ENCODE data around the gene RPL31.

Gene RPL31

DNA sequence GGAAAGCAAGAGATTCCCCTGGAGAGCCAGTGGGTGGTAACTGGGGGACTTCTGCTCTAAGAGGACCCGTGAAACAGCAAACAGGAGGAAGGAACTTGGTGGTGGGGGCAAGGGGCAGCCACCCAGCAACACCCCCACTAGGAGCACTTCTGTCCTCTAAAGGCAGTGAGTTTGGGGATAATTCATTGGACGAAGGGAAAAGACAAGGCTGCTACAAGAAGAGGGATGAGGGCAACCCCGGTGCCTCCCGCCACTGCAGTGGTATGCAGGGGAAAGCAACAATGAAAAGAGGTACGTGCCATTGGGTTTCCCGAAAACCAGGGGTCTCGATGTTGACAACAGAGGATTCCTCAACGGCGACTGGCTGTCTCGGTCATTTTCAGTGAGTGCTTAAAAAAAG lies 9.1 kb downstream of the RPL31 start:
- DNase-seq (ENCODE audit: low read depth, low spot score) = no peak
- ChIA-PET POLR2A (interaction anchor here (1.8 kb wide), 1 partner anchor 8 kb away, joined by 6 read pairs; no protein-coding TSS in a partner anchor), CTCF (interaction anchor here (1.4 to 10.7 kb wide), 5 partner anchors 11 to 407 kb away, joined by 3 to 137 read pairs (median 7); no protein-coding TSS in a partner anchor)
- TF ChIP-seq, protein P1, sequence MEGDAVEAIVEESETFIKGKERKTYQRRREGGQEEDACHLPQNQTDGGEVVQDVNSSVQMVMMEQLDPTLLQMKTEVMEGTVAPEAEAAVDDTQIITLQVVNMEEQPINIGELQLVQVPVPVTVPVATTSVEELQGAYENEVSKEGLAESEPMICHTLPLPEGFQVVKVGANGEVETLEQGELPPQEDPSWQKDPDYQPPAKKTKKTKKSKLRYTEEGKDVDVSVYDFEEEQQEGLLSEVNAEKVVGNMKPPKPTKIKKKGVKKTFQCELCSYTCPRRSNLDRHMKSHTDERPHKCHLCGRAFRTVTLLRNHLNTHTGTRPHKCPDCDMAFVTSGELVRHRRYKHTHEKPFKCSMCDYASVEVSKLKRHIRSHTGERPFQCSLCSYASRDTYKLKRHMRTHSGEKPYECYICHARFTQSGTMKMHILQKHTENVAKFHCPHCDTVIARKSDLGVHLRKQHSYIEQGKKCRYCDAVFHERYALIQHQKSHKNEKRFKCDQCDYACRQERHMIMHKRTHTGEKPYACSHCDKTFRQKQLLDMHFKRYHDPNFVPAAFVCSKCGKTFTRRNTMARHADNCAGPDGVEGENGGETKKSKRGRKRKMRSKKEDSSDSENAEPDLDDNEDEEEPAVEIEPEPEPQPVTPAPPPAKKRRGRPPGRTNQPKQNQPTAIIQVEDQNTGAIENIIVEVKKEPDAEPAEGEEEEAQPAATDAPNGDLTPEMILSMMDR (IDR thresholded peaks at IDR 0.05; ENCODE audit: insufficient read depth, low read length, missing control alignments) = no peak
- H3K4me3 ChIP-seq (ENCODE audit: low read depth, low read length) = no peak overlapping the region

DNA sequence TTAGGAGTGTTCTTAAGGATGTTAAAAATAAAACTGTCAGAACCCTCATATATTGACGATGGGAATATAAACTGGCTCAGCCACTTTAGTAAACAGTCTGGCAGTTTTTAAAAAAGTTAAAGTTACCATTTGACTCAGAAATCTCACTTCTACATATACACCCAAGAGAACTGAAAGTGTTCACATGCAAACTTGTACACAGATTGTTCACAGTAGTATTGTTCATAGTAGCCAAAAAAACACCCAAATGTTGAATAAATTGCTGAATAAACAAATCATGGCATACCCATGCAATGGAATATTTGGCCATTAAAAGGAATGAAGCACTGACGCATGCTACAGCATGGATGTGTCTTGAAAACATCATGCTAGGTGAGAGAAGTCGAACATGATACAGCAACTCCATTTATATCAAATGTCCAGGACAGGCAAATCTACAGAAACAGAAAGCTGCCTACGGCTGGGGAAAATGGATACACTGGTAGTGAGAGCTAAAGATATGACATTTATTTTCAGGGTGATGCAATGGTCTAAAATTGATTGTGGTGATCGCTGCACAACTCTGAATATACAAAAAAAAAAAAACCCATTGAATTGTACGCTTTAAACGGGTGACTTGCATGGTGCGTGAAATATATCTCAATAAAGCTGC lies 10.1 kb downstream of the RPL31 start:
- no peak overlapping the region for H3K4me3 ChIP-seq (ENCODE audit: low read depth, low read length)
- DNase-seq (ENCODE audit: low read depth, low spot score) = no peak
- POLR2A ChIA-PET = interaction anchor here (0.7 to 1.8 kb wide), 3 partner anchors 9 to 449 kb away, joined by 3 to 6 read pairs (median 4); partner anchors contain the start of gene PDCL3

DNA sequence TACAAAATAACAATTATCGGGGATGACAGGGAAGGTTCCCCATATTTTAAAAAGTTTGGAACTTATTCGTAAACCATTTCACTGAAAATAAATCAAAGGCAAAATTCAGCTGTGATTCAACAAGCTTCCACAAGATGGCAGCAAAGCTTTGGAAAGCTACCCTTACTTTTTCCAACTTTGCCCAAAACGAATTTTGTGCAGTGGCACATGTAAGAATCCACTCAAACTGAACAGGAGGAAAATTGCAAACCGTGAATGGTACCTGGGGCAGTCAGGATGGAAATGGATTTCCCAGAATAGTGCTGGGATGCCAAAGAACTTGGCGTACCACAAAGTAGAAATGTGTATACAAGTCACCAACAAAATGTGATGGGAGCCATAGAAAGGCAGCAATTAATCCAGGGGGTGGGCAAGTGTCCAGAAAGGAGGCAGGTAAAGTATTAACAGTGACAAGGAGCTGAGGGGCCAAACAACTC lies 10.7 kb downstream of the RPL31 start:
- CTCF ChIA-PET = interaction anchor here (0.7 to 10.7 kb wide), 27 partner anchors 10 to 432 kb away, joined by 3 to 137 read pairs (median 4); partner anchors contain the start of gene RPL31
- no peak for DNase-seq (ENCODE audit: low read depth, low spot score)

More for the DNA sequence above, 10.1 kb downstream of the RPL31 start:
- CTCF ChIA-PET = interaction anchor here (0.7 to 10.7 kb wide), 30 partner anchors 9 to 432 kb away, joined by 3 to 137 read pairs (median 4); partner anchors contain the start of gene RPL31
- TF ChIP-seq, protein P1 (IDR thresholded peaks at IDR 0.05; ENCODE audit: insufficient read depth, low read length, missing control alignments) = no peak

DNA sequence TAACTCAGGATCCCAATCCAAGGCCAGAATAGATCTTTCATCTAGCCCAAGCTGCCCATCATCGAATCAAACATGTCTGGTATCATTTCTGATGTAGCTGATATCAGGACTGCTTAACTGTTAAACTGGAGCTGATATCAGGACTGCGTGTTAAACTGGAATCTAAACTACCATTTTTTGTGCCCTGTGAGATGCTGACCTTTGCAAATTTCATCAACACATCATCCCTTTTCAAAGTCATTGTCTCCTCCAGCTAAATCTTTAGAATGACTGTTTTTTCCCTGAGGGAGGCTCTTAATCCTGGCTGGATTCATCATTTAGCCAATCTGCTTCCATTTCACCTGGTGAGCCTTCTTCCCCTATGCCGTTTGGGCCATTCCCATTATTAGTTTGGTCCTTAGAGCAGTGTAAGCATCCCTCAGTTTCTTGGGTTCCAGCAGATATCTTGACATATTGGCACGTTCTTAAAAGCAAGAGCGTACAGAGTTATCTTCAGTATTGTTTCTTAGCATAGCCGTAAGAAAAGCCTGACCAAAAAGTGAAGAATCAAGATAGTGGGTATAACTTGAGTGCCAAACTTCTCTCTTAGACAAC lies 12.3 kb downstream of the RPL31 start:
- POLR2A ChIA-PET = no interaction called here

More for the DNA sequence above, 10.7 kb downstream of the RPL31 start:
- TF ChIP-seq, protein P1 (IDR thresholded peaks at IDR 0.05; ENCODE audit: insufficient read depth, low read length, missing control alignments) = peak; percentile 62
- POLR2A ChIA-PET = interaction anchor here (0.7 to 1.8 kb wide), 3 partner anchors 10 to 450 kb away, joined by 3 to 6 read pairs (median 4); partner anchors contain the start of gene PDCL3
- H3K4me3 ChIP-seq (ENCODE audit: low read depth, low read length) = no peak overlapping the region

DNA sequence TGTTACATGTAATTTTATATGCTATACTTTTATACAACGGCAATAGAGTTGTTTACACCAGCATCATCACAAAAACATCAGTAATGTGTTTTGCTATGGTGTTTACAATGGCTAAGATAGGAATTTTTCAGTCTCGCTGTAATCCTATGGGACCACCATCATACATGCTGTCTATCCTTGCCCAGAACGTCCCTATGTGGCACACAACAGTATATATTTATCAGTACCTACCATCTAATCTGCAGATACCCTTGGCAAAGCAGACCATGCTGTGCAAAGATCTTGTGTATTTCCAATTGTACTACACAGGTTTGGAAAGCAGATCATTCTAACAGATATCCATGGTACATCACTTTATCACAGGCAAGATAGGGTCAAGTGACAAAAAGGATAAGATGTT lies 15.3 kb downstream of the RPL31 start:
- TF ChIP-seq, protein P1 (IDR thresholded peaks at IDR 0.05; ENCODE audit: insufficient read depth, low read length, missing control alignments) = no peak
- ChIA-PET POLR2A (no interaction called here), CTCF (interaction anchor here (0.7 to 2.4 kb wide), 8 partner anchors 8 to 411 kb away, joined by 3 to 11 read pairs (median 4); no protein-coding TSS in a partner anchor)
- no peak for DNase-seq (ENCODE audit: low read depth, low spot score)
- no peak overlapping the region for H3K4me3 ChIP-seq (ENCODE audit: low read depth, low read length)

More for the DNA sequence above, 12.3 kb downstream of the RPL31 start:
- CTCF ChIA-PET = interaction anchor here (0.7 to 10.7 kb wide), 4 partner anchors 23 to 404 kb away, joined by 3 to 137 read pairs (median 8); no protein-coding TSS in a partner anchor
- TF ChIP-seq, protein P1 (IDR thresholded peaks at IDR 0.05; ENCODE audit: insufficient read depth, low read length, missing control alignments) = no peak
- H3K4me3 ChIP-seq (ENCODE audit: low read depth, low read length) = no peak overlapping the region
- DNase-seq (ENCODE audit: low read depth, low spot score) = no peak

DNA sequence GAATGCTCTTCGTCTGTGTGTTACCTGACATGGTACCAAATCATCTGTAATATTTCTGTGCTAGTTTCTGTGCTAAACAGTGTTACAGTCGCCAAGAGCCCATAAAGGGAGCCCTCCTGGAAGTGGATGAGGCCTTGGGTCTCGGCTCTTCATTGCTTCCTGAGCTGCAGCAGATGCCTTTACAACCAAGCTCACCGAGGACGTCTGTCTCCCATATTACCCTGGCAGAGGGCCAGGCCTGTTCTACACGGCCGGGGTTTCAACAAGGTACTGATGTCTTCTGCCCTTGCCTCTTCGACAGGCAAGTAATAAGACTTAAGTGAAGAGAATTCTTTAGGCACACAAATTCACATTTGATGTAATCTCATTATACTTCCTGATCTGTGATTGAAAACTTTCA lies 16.8 kb downstream of the RPL31 start:
- TF ChIP-seq, protein P1 (IDR thresholded peaks at IDR 0.05; ENCODE audit: insufficient read depth, low read length, missing control alignments) = no peak
- DNase-seq (ENCODE audit: low read depth, low spot score) = no peak
- CTCF ChIA-PET = interaction anchor here (1.1 to 2.4 kb wide), 5 partner anchors 10 to 413 kb away, joined by 4 to 11 read pairs (median 5); no protein-coding TSS in a partner anchor
- POLR2A ChIA-PET = no interaction called here
- H3K4me3 ChIP-seq (ENCODE audit: low read depth, low read length) = no peak overlapping the region
